GM23338 (cell line): ENCODE data around the gene GAD1. TPM values are rescaled to one million over a fixed set of nuclear protein-coding genes. Genes with fewer than 3 reads are reported as not detected.

Source experiments
- ATAC-seq: fragments of 200-7000 bp; cut with Tn5 transposase; 3 replicates; pipeline ENCODE4 v1.9.1; 2020
- DNase-seq: peaks from one replicate; pipeline ENCODE4 v3.0.0-alpha.2; 2015; ENCODE audit warnings: low spot score
- H2AFZ ChIP-seq: fragments of 200-600 bp; sonication (generic); 2 replicates; pipeline ENCODE4 v1.8.0; 2016; ENCODE audit warnings: antibody characterized with exemption, mild to moderate bottlenecking, moderate library complexity
- H3F3A ChIP-seq: fragments of 200-600 bp; sonication (generic); replicated peaks from 2 replicates; pipeline ENCODE4 v1.8.0; 2017; ENCODE audit warnings: antibody characterized with exemption, mixed run types, low read depth
- H3K27ac ChIP-seq: fragments of 200-600 bp; sonication (generic); 2 replicates; pipeline ENCODE4 v1.6.1; 2016; ENCODE audit warnings: low read depth
- H3K27me3 ChIP-seq: fragments of 200-600 bp; sonication (generic); 2 replicates; pipeline ENCODE4 v1.8.0; 2016; ENCODE audit warnings: mild to moderate bottlenecking, mixed run types, moderate library complexity; ENCODE audit not compliant: insufficient read depth
- H3K36me3 ChIP-seq: fragments of 200-600 bp; sonication (generic); 2 replicates; pipeline ENCODE4 v1.8.0; 2016; ENCODE audit warnings: mild to moderate bottlenecking; ENCODE audit not compliant: insufficient read depth
- H3K4me1 ChIP-seq: fragments of 200-600 bp; sonication (generic); 2 replicates; pipeline ENCODE4 v1.8.0; 2016; ENCODE audit warnings: mild to moderate bottlenecking, moderate library complexity; ENCODE audit not compliant: insufficient read depth
- H3K4me2 ChIP-seq: fragments of 200-600 bp; sonication (generic); 2 replicates; pipeline ENCODE4 v1.7.1; 2017; ENCODE audit warnings: mixed run types
- H3K4me3 ChIP-seq: fragments of 200-600 bp; sonication (generic); 2 replicates; pipeline ENCODE4 v1.6.1; 2016; ENCODE audit warnings: mixed run types
- H3K79me2 ChIP-seq: fragments of 200-600 bp; sonication (generic); replicated peaks from 2 replicates; pipeline ENCODE4 v1.8.0; 2017; ENCODE audit warnings: mild to moderate bottlenecking; ENCODE audit not compliant: insufficient read depth
- H3K9me2 ChIP-seq: fragments of 200-600 bp; sonication (generic); 2 replicates; pipeline ENCODE4 v1.8.0; 2017; ENCODE audit not compliant: insufficient read depth
- H4K20me1 ChIP-seq: fragments of 200-600 bp; sonication (generic); replicated peaks from 2 replicates; pipeline ENCODE4 v1.8.0; 2017; ENCODE audit warnings: mild to moderate bottlenecking; ENCODE audit not compliant: insufficient read depth
- H3K27ac Mint-ChIP-seq: 2 replicates; pipeline ENCODE4 v1.8.0; 2020; ENCODE audit warnings: inconsistent platforms, mild to moderate bottlenecking, moderate library complexity, mixed read lengths
- H3K27me3 Mint-ChIP-seq: 3 replicates; pipeline ENCODE4 v1.8.0; 2022; ENCODE audit warnings: low read depth, mild to moderate bottlenecking, moderate library complexity, mixed read lengths, inconsistent platforms; ENCODE audit not compliant: insufficient read depth, poor library complexity
- H3K36me3 Mint-ChIP-seq: 3 replicates; pipeline ENCODE4 v1.8.0; 2021; ENCODE audit warnings: low read depth, mild to moderate bottlenecking, inconsistent platforms, moderate library complexity, mixed read lengths
- H3K4me1 Mint-ChIP-seq: 3 replicates; pipeline ENCODE4 v1.8.0; 2020; ENCODE audit warnings: mild to moderate bottlenecking, inconsistent platforms, mixed read lengths
- H3K4me3 Mint-ChIP-seq: 3 replicates; pipeline ENCODE4 v1.8.0; 2021; ENCODE audit warnings: moderate library complexity, mild to moderate bottlenecking, inconsistent platforms, mixed read lengths
- H3K9me3 Mint-ChIP-seq: 3 replicates; pipeline ENCODE4 v1.8.0; 2020; ENCODE audit warnings: moderate library complexity, mild to moderate bottlenecking, inconsistent platforms, mixed read lengths
- CREB1 ChIP-seq: fragments of 250-450 bp; sonication (Bioruptor Pico); IDR thresholded peaks from 2 replicates; pipeline ENCODE4 v1.5.0; 2020; ENCODE audit warnings: low read depth, mild to moderate bottlenecking, moderate library complexity
- EZH2 ChIP-seq: fragments of 200-600 bp; sonication (generic); IDR thresholded peaks from one replicate; pipeline ENCODE4 v1.8.0; 2017; ENCODE audit warnings: antibody characterized with exemption, mild to moderate bottlenecking, low read depth; ENCODE audit not compliant: unreplicated experiment
- EZH2phosphoT487 ChIP-seq: fragments of 200-600 bp; sonication (generic); IDR thresholded peaks from one replicate; pipeline ENCODE4 v1.8.1; 2018; ENCODE audit warnings: antibody characterized with exemption; ENCODE audit not compliant: unreplicated experiment
- JUNB ChIP-seq: IDR thresholded peaks from one replicate; pipeline ENCODE4 v1.6.1; 2016; ENCODE audit warnings: antibody characterized with exemption; ENCODE audit not compliant: unreplicated experiment
- POLR2AphosphoS5 ChIP-seq: IDR thresholded peaks from 2 replicates; pipeline ENCODE4 v1.6.1; 2016; ENCODE audit warnings: antibody characterized with exemption, low read depth
- STAT1 ChIP-seq: IDR thresholded peaks from one replicate; pipeline ENCODE4 v1.6.1; 2016; ENCODE audit warnings: antibody characterized with exemption; ENCODE audit not compliant: unreplicated experiment
- ZNF114 ChIP-seq: fragments of 250-450 bp; sonication (Bioruptor Pico); IDR thresholded peaks from 2 replicates; pipeline ENCODE4 v1.5.0; 2020; ENCODE audit warnings: mild to moderate bottlenecking, moderate library complexity
- polyA plus RNA-seq: library from polyadenylated mRNA; unstranded; fragments of >200 nt; fragmentation: Nextera tagmentation; extraction: Ambion mirVana; gene quantifications from 2 replicates; pipeline ENCODE4 v1.2.1, GENCODE V29; 2016
- total RNA-seq: library from RNA; depleted of rRNA; stranded (reverse); fragments of >200 nt; shearing (Covaris generic); gene quantifications from 2 replicates; pipeline ENCODE4 v1.2.3, GENCODE V29; 2014
- TF ChIP-seq, protein P1 (sequence below): IDR thresholded peaks from one replicate; pipeline ENCODE4 v1.6.1; 2018; ENCODE audit warnings: antibody characterized with exemption; ENCODE audit not compliant: unreplicated experiment
- TF ChIP-seq, protein P2 (sequence below), 2 experiments: fragments of 200-600 bp in 1 of 2; sonication (generic) in 1 of 2; conservative IDR thresholded peaks; 2 replicates each; pipeline versions ENCODE4 v1.5.1 to v1.6.1; 2016 to 2017; ENCODE audit warnings: antibody characterized with exemption in 2 of 2, low read depth in 2 of 2, mild to moderate bottlenecking in 2 of 2, moderate library complexity in 1 of 2

Gene GAD1
- total and polyA plus RNA-seq, 2 experiments from 2014 or later: 0.17 to 0.34 TPM

DNA sequence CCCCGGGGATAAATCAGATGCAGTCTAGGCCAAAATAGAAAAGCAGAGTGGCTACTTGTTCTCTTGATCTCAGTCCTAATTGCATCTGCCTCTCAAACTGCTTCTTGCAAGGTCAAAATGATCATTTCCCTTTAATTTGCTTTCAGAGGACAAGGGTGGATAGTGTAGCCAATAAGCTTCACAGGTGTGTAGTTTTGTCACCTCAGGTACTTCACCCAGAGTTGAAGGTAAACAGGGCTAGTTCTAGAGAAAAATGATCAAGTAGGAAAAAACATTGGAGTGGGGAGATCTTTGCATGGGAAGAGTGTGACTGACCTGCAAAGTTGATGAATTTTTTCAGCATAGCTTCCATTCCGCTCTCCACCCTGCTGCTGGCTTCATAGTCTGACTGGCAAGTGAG lies 37.8 kb upstream of the GAD1 start (continued):
- TF ChIP-seq, protein P1, sequence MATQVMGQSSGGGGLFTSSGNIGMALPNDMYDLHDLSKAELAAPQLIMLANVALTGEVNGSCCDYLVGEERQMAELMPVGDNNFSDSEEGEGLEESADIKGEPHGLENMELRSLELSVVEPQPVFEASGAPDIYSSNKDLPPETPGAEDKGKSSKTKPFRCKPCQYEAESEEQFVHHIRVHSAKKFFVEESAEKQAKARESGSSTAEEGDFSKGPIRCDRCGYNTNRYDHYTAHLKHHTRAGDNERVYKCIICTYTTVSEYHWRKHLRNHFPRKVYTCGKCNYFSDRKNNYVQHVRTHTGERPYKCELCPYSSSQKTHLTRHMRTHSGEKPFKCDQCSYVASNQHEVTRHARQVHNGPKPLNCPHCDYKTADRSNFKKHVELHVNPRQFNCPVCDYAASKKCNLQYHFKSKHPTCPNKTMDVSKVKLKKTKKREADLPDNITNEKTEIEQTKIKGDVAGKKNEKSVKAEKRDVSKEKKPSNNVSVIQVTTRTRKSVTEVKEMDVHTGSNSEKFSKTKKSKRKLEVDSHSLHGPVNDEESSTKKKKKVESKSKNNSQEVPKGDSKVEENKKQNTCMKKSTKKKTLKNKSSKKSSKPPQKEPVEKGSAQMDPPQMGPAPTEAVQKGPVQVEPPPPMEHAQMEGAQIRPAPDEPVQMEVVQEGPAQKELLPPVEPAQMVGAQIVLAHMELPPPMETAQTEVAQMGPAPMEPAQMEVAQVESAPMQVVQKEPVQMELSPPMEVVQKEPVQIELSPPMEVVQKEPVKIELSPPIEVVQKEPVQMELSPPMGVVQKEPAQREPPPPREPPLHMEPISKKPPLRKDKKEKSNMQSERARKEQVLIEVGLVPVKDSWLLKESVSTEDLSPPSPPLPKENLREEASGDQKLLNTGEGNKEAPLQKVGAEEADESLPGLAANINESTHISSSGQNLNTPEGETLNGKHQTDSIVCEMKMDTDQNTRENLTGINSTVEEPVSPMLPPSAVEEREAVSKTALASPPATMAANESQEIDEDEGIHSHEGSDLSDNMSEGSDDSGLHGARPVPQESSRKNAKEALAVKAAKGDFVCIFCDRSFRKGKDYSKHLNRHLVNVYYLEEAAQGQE: no peak

DNA sequence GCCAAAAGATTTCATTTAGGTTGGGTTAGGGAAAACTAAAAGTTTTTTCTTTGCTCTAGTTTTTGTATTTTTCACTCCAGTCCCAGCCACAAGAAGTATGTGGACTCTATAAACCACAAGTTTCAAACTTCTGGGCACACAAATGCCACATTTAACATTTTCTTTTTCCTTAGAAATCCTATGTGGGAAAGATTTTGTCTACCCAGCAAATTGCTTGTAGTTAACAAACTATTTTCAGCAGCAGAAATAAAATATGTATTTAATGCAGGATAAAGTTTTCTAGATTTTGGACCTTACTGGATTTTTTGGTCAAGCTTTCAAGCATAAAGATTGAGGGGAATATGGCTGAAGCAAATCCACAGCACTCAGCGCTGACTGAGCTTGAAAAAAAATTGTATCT lies 37.4 kb upstream of the GAD1 start:
- Histone ChIP-seq H3F3A (no peaks in the 10 kb centered on the region), H3K9me2 (no peaks in the 10 kb centered on the region), H3K36me3 (no peaks in the 10 kb centered on the region), H2AFZ (no peak overlapping the region), H3K27ac (peak overlapping the region; percentile 10; the same call in 1 of the 2 replicates), H3K4me1 (peaks cover 19% of the 10 kb centered on the region), H3K79me2 (no peaks in the 10 kb centered on the region), H3K4me3 (no peak overlapping the region), H4K20me1 (no peaks in the 10 kb centered on the region), H3K27me3 (no peaks in the 10 kb centered on the region), H3K4me2 (no peak overlapping the region)
- peak overlapping the region; percentile 45; the same call in 1 of the 2 replicates for H3K27ac Mint-ChIP-seq
- H3K36me3 Mint-ChIP-seq: no peaks in the 10 kb centered on the region
- TF ChIP-seq ZNF114 (CRISPR knock-in tag) (no peak), EZH2 (no peak), STAT1 (no peak), JUNB (no peak), EZH2phosphoT487 (no peak), POLR2AphosphoS5 (no peak), CREB1 (no peak)
- TF ChIP-seq, protein P2, sequence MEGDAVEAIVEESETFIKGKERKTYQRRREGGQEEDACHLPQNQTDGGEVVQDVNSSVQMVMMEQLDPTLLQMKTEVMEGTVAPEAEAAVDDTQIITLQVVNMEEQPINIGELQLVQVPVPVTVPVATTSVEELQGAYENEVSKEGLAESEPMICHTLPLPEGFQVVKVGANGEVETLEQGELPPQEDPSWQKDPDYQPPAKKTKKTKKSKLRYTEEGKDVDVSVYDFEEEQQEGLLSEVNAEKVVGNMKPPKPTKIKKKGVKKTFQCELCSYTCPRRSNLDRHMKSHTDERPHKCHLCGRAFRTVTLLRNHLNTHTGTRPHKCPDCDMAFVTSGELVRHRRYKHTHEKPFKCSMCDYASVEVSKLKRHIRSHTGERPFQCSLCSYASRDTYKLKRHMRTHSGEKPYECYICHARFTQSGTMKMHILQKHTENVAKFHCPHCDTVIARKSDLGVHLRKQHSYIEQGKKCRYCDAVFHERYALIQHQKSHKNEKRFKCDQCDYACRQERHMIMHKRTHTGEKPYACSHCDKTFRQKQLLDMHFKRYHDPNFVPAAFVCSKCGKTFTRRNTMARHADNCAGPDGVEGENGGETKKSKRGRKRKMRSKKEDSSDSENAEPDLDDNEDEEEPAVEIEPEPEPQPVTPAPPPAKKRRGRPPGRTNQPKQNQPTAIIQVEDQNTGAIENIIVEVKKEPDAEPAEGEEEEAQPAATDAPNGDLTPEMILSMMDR (conservative IDR thresholded peaks at IDR 0.05; ENCODE audit: low read depth in 2 of 2): no peak
- TF ChIP-seq, protein P1: no peak
- H3K27me3 Mint-ChIP-seq: no peaks in the 10 kb centered on the region
- H3K4me1 Mint-ChIP-seq: peaks cover 14% of the 10 kb centered on the region; the same call in 2 of the 3 replicates
- no peak for DNase-seq
- H3K9me3 Mint-ChIP-seq: no peaks in the 10 kb centered on the region
- no peak overlapping the region for H3K4me3 Mint-ChIP-seq
- ATAC-seq: no peak
